ENCODE data around the gene ILRUN. TPM values are rescaled to one million over a fixed set of nuclear protein-coding genes. Genes with fewer than 3 reads are reported as not detected.

The ILRUN gene
- total and polyA plus RNA-seq, 2 of the 8 experiments (the other 6 are each of a cell fraction or from before 2014, with no cell fraction given) = 39.2 to 81.2 TPM

DNA sequence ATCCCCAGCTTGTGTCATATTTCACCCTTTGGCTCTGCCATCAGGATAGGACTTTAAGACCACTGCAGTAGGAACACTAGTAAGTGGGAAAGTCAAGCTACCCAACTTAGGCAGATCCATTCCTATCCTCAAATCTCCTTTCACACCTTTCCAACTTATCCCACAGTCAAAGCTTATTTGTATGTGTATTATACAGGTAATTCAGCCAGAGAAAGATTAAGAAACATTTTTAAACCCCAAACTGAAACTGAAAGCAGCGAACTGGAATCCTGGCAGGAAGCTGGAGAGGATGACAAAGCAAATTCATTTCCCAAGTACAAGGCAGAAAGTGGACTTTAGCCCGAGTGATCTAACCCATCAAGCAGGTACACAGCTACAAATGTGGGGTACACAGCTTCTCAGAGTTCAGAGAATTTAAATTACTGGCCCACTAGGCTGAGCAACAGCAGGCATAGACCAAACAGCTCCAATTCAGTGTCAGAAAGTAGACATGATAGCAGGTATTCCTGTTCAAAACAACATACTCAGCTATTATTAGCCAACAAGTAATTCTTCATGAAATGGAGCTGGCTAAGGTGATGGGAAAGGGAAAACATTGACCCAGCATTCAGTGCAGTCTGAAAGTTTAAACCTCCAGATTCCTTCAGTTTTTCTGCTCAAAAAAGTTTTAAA, 39.1 kb downstream of the ILRUN start:
- H3K27me3 ChIP-seq (replicated peaks in 1 of 4; ENCODE audit: control insufficient read depth in 3 of 4, extremely low read depth in 1 of 4, insufficient read depth in 3 of 4, low read length in 3 of 4) = no peaks in the 10 kb centered on the region
- no peak overlapping the region for H2BK15ac ChIP-seq (ENCODE audit: low read length)
- TF ChIP-seq BACH1 (IDR thresholded peaks at IDR 0.05; ENCODE audit: low read length) = peak; percentile 65; the same call in 1 of the 2 replicates
- TF ChIP-seq MAFK (IDR thresholded peaks at IDR 0.05; ENCODE audit: low read depth, low read length) = peak; percentile 47; the same call in 1 of the 2 replicates
- TF ChIP-seq SP4 (IDR thresholded peaks at IDR 0.05; ENCODE audit: low read length) = no peak
- H3K23ac ChIP-seq (ENCODE audit: insufficient read length) = no peak overlapping the region
- ChIA-PET POLR2A (ENCODE audit: partially characterized antibody) (interaction anchor here (1.0 to 1.5 kb wide), 3 partner anchors 17 to 45 kb away, joined by 3 to 5 read pairs (median 4); no protein-coding TSS in a partner anchor), CTCF (ENCODE audit: partially characterized antibody) (interaction anchor here (0.6 to 1.5 kb wide), 4 partner anchors 13 to 60 kb away, joined by 3 to 5 read pairs (median 3); no protein-coding TSS in a partner anchor)
- no peak overlapping the region for H4K91ac ChIP-seq (replicated peaks; ENCODE audit: insufficient read length, low read length)
- H3K9me3 ChIP-seq (ENCODE audit: insufficient read depth in 2 of 2, low read depth in 1 of 2, low read length in 1 of 2) = no peaks in the 10 kb centered on the region
- H3K4ac ChIP-seq (replicated peaks; ENCODE audit: insufficient read length, low read depth, low read length) = no peak overlapping the region
- H2AFZ ChIP-seq (ENCODE audit: low read length) = no peak overlapping the region
- H3K14ac ChIP-seq (ENCODE audit: insufficient read length) = no peak overlapping the region
- no peak overlapping the region for H2AK5ac ChIP-seq (ENCODE audit: low read depth, low read length)
- H3K9ac ChIP-seq (replicated peaks in 1 of 4; ENCODE audit: extremely low read depth in 1 of 4, low read depth in 3 of 4, low read length in 3 of 4) = no peak overlapping the region; a peak in 1 of 7 replicates
- 80% methylated on average over 2 of the region's 2 CpGs; no CpG with 5 or more reads in 1 of the 2 experiments for WGBS, 2 experiments (ENCODE audit: extremely low coverage in 1 of 2, insufficient coverage in 1 of 2, insufficient read length in 1 of 2, insufficient replicate concordance in 2 of 2, low coverage in 1 of 2, low lambda C conversion rate in 2 of 2, missing lambda C conversion rate in 1 of 2)
- no peak overlapping the region for H4K8ac ChIP-seq (ENCODE audit: extremely low read depth, insufficient read depth, low read length)
- peaks cover 0 to 51% of the 10 kb centered on the region in 2 experiments; a peak in 2 of 4 replicates for H3K79me2 ChIP-seq (ENCODE audit: control insufficient read depth in 1 of 2, insufficient read depth in 2 of 2, low read length in 2 of 2)
- H3K4me1 ChIP-seq (replicated peaks in 1 of 4; ENCODE audit: control insufficient read depth in 3 of 4, insufficient read depth in 4 of 4, low read length in 3 of 4) = peaks cover 0 to 8% (median 3%) of the 10 kb centered on the region in 4 experiments; a peak in 4 of 7 replicates
- H2BK120ac ChIP-seq (replicated peaks; ENCODE audit: low read depth, low read length) = no peak overlapping the region
- no peak overlapping the region for H3K27ac ChIP-seq (ENCODE audit: low read depth, low read length)
- H4K20me1 ChIP-seq (replicated peaks in 1 of 2; ENCODE audit: control insufficient read depth in 1 of 2, insufficient read depth in 2 of 2, low read length in 2 of 2) = peaks cover 0 to 3% of the 10 kb centered on the region in 2 experiments
- no peaks in the 10 kb centered on the region for H3K23me2 ChIP-seq (ENCODE audit: low read depth, low read length)
- H3K79me1 ChIP-seq (ENCODE audit: low read depth, low read length) = peaks cover 2% of the 10 kb centered on the region; the same call in 1 of the 2 replicates
- H3K4me3 ChIP-seq (ENCODE audit: extremely low read depth in 1 of 4, insufficient read depth in 2 of 4, low read depth in 3 of 4, low read length in 4 of 4) = no peak overlapping the region
- FAIRE-seq (no peak), DNase-seq (ENCODE audit: low read depth in 1 of 2, low spot score in 2 of 2) (no peak)
- H3K18ac ChIP-seq (ENCODE audit: extremely low read depth, low read length) = no peak overlapping the region
- H3K4me2 ChIP-seq (ENCODE audit: insufficient read depth in 1 of 2, low read depth in 2 of 2, low read length in 2 of 2) = no peak overlapping the region
- H3K36me3 ChIP-seq (ENCODE audit: control insufficient read depth in 2 of 4, insufficient read depth in 4 of 4, low read length in 3 of 4) = peaks cover 0 to 8% (median 0%) of the 10 kb centered on the region in 4 experiments; a peak in 1 of 8 replicates
- no peak overlapping the region for H2BK12ac ChIP-seq (ENCODE audit: low read depth, low read length)
- H3K56ac ChIP-seq (replicated peaks; ENCODE audit: insufficient read length, low read depth, low read length) = no peak overlapping the region
- H4K5ac ChIP-seq (ENCODE audit: insufficient read length, low read depth, low read length) = no peak overlapping the region
- H2BK5ac ChIP-seq (ENCODE audit: low read depth, low read length) = no peak overlapping the region
- no peak overlapping the region for H2BK20ac ChIP-seq (ENCODE audit: low read length)
